RCC 7860 (cell line): ENCODE results near the gene FKRP.
"Not testable (repeated sequence)": the region's sequence is repeated elsewhere in the genome, so short reads cannot be mapped to it uniquely, and the experiment has no call there.

Experiments
- DNase-seq: peaks from one replicate; pipeline ENCODE4 v3.0.0-alpha.2; 2015; ENCODE audit warnings: low spot score
- FAIRE-seq: peaks from 2 replicates; lab custom pipeline; 2012; peaks lifted over from hg19 to GRCh38; lab: Jason Lieb, UNC

Gene FKRP

DNA sequence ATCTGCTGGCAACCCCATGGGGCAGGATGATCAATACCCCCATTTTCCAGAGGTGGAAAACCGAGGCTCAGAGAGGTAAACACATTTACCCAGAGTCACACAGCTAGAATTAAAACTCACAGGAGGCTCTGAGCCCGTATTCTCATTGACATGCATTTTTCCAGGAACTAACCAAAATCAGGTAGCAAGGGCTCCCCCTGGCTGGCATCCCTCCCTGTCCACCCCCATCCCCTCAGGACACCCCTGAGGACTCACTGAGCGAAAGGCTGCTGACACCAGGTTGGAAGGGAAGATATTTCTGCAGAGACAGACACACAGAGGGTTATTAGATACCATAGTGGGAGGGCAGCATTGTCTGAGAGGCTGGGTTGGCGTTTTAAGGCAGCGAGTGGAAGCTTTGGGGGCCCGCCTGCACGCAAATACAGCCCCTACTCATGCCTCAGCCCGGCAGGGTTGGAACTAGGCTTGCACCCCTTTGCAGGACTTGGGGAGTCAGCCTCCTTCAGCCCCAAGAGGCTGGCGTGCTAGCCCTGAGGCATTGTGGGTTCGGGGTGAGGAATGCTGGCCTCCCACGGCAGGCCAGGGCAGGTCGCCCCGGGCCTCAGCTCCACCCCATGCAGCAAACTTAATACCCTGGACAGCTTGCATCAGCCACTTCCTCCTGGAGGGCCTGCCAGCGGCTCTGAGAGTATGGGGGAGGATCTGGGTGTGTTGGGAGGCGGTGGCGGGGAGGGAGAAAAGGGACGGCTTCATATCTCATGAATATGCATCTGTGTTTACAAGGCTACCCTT lies 38.6 kb downstream of the FKRP start:
- FAIRE-seq (no peak), DNase-seq (peak; percentile 80)

DNA sequence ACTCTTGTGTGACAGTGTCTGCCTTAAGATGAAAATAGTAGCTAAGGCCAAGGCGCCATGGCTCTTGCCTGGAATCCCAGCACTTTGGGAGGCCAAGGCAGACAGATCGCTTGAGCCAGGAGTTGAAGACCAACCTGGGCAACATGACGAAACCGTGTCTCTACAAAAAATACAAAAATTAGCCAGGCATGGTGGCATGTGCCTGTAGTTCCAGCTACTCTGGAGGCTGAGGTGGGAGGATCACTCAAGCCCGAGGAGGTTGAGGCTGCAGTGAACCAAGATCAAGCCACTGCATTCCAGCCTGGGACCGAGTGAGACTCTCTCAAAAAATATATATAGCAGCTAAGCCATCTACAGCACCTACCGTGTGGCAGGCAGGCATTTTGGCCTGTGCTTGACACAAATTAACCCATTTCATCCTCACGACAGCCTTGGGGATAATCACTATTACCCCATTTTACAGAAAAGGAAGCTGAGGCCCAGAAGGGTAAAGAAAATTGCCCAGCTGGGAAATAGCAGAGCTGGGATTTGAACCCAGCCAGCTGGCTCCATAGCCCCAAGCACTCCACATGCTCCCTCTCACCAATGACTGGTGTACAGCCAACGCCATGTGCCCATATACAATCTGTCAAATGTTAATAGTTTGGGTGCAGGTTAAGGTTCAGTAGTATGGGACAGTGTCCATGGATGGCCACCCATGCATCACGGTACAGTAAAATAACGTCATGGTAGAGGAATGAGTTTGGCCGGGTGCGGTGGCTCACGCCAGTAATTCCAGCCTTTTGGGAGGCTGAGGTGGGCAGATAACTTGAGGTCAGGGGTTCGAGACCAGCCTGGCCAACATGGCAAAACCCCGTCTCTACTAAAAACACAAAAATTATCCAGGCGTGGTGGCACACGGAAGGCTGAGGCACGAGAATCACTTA lies 39.5 kb downstream of the FKRP start:
- FAIRE-seq: peak; percentile 79
- DNase-seq: peak; percentile 92

DNA sequence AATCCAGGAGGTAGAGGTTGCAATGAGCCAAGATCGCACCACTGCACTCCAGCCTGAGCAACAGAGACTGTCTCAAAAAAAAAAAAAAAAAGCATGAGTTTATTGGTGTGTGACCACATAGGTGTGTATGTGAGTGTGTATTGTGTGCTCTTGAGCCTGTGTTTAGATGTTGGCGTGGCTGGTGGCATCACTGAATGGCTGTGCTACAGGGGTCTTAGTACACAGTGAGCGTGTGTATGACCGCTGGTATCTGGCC lies 40.1 kb downstream of the FKRP start:
- FAIRE-seq (no peak), DNase-seq (no peak)

DNA sequence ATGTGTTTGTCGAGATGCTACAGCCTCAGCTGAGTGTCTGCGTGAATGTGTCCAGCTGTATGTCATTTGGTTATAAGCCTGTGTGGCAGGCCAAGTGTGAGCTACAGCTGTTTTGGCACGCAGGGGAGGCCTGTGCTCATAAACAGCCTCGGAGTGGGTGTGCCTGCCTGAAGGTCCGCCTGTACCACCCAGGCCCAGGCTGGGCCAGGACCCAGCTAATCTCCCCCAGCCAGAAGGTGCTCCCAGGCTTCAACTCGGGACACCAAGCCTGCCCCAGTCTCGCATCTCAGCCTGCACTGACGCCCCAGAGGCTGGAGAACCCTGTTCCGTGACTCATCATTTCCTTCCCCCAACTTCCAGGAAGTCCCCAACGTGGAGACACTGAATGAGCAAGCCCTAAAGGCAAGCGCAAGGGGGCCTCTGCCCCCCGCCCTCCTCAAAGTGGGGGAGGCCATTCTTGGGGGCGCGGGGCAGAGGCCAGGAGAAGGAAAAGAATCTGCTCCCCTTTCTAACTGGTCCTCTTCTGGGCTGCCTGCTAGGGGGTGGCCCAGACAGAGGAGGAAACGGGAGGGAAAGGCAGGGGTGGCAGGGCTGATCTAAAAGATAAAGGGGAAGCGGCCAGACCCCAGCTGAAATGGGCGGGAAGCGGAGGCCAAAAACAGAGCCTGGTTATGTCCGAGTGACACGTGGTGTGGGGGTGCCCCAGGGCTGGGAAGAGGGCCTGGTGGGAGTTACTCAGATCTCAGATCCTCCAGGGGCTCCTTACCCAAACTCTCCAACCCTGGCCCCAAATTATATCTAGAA lies 40.6 kb downstream of the FKRP start:
- DNase-seq: peak; percentile 78
- FAIRE-seq: no peak

DNA sequence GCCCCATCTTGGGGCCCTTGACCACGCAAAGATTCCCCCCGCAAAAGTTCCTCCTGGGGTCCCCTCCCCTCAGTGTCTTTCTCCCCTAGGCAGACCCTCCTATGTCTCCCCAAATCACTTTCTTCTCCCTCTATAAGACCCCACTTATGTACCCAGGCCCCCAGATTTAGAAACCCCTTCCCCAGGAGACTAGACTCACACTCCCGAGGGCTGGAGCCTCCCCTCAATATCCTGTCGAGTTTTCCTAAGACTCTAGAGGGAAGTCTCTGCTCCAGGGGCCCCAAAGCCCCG lies 41.1 kb downstream of the FKRP start:
- FAIRE-seq (no peak), DNase-seq (no peak)

DNA sequence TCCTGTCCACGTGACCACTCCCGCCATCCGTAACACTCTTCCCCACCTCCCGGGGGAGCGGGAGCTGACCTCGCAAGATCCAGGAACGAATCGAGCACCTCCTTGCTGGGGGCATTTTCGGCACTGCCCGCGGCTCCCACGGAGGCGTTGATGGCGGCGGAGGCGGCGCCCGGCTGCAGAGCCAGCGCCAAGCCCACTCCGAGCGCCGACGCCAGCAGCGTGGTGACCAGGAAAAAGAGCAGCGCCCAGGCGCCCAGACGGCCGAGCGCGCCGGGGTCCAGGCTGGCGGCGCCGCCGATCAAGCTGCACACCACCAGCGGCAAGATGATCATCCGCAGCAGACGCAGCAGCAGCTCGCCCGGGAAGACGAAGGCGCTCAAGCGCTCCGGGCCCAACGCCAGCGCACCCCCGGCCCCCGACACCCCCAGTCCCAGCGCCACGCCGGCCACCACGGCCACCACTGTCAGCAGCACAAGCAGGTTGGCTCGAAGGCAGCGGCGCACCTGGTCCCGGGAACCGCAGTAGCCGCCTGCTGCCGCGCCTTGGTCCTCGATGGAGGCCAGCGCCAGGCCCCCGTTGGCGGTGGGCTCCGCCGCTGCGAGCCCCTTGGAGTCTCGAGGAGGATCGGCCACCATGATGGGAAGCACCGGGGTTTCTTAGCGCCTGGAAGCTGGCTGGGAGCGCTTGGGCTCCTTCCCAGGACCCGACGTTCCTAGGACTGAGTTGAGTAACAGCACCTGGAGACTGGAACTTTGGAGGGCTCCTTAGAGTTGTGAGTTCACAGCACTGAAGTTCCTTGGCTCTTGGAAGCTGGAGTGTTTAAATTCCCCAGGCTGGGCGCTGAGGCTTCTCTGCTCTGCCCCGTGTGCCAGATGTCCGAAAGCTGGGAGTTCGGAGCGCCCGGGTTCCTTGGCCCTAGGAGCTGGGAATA lies 41.7 kb downstream of the FKRP start:
- FAIRE-seq (no peak), DNase-seq (peak; percentile 41)

DNA sequence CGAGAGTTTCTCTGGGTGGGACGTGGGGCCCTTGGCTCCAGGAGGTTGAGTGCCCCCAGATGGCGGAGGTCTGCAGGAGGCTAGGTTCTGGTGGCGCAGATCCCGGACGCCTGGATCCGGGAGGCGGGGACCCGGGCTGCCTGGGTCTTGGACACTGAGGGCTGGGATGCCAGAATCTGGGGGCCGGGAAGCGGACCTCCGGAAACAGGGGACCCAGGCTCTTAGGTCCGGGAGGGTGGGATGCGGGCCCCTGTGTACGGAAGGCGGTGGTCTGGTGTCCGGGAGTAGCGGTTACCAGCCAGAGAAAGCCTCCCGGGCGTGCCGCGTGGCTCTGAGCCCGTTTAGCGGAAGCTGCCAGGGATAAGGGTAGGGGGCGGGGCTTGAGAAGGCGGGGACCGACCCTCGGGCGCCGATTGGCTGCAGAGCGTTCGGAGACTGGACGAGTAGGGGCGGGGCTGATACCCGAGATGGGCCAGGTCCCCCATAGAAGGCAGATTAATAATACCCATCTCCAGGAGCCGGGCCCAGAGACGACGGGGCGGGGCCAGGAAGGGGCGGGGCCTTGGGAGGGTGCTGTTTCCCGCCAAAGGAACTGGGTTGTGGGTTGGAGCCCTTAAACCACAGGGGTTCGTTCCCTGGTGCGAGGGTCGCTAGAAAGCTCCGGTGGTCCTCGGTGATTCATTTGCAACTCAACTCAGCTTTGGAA lies 42.6 kb downstream of the FKRP start, which contains the start of gene SLC1A5:
SLC1A5 (minus strand) TSS at position 333 of the 706 bp plus-strand sequence. CDS start 629 bp downstream, outside the sequence.
- FAIRE-seq (peak; percentile 39), DNase-seq (peak; percentile 91)

DNA sequence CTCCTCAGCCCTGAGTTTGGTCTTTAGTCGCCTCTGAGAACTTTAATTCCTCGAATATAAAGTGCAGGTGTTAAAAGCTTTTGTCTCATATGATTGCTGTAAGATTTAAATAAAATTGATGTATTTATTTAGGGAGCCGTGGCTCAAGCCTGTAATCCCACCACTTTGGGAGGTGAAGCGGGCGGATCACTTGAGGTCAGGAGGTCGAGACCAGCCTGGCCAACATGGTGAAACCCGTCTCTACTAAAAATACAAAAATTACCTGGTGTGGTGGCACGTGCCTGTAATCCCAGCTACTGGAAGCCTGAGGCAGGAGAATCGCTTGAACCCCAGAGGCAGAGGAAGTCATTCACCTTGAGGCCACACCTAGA lies 43.1 kb downstream of the FKRP start:
- FAIRE-seq: no peak
- DNase-seq: no peak

DNA sequence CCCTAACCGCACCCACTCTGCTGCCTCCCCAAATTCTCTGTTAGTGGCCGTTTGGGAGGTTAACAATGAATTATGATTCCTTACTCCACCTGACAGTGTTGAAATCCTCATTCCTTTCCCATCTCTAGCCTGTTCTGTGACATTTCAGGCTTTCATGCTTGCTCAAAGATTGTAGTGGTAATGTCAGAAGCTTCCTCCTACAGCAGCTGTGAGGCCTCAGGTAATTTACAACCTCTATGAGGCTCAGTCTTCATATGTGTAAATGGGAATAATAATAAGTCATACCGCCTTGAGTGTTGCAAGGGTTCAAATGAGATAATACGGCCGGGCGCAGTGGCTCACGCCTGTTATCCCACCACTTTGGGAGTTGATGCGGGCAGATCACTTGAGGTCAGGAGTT lies 43.5 kb downstream of the FKRP start:
- FAIRE-seq: no peak

DNA sequence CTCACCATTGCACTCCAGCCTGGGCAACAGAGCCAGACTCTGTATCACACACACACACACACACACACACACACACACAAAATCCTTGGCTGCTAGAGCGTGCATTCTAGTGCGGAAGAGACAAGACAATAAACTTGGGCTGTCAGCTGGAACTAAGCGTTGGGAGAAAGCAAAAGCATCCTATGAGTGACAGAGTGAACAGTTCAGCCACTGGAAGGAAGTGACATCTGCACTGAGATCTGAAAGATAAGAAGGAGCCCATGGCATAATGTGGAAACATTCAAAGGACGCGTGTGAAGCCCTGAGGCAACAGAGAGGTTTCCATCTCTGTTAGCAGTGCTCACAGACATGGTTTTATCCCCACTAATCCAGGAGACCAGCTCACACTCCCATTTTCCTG lies 46.1 kb downstream of the FKRP start:
- FAIRE-seq: no peak

More for the DNA sequence above, 43.5 kb downstream of the FKRP start:
- DNase-seq: no peak

DNA sequence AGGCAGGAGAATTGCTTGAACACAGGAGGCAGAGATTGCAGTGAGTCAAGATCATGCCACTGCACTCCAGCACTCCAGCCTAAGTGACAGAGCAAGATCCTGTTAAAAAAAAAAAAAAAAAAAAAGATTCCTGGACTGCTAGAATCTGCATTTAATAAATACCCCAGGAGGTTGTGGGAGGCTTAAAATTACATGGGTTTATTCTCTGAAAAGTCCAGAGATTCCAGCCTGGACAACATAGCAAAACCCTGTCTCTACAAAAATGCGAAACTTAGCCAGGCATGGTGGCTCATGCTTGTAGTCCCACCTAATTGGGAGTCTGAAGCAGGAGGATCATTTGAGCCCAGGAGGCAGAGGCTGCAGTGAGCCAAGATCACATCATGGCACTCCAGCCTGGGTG lies 52.0 kb downstream of the FKRP start:
- FAIRE-seq: no peak
- DNase-seq: no peak

More for the DNA sequence above, 46.1 kb downstream of the FKRP start:
- DNase-seq: peak; percentile 42

DNA sequence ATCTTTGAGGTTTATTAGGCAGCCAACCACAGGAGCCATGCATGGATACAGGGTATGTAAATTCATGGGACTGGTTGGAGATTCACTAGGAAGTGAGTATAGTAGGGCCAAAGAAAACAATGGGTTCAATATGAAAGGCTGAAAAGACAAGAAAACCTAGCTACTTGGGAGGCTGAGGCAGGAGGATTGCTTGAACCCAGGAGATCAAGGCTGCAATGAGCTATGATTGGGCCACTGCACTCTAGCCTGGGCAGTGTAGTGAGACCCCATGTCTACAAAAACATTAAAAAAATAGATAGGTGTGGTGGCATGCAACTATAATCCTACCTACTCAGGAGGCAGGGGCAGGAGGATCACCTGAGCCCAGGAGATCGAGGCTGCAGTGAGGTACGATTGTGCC lies 52.9 kb downstream of the FKRP start:
- DNase-seq (no peak), FAIRE-seq (no peak)

DNA sequence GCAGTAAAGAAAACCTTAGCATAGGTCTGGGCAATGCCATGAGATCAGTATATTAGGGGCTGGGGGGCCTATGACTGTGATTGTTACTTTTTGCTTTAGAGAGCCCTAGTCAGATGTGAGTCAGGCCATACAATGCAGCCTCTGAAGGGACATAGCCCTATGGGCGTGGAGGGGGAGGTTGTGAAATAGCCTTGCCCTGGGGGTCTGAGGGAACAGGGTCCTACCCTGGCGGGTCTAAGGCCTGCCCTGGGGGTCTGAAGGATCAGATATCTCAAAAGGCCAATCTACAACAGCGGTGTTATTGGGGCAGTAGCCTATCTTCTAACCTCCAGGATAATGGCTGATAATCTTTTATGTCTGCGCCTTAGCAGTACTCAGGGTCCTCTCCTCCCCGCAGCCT lies 56.3 kb downstream of the FKRP start:
- DNase-seq (no peak), FAIRE-seq (no peak)

DNA sequence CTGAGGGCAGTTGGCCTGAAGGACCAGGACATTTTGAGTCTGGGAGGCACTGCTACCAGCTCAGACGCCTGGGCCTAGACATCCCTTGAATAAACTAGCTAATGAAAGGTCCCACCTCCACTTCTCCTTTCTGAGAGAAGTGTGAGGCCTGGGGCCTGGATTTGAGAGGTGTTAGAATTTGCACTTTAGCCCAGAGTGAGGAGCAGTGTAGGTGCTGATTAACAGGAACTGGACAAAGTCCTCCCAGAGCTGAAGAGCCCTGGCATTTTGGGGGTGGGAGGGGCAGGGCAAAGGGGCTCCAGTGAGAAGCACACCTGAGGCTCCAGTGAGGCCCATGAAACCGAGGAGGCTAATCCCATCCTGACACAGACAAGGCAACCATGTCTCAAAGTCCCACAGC lies 57.7 kb downstream of the FKRP start:
- no peak for FAIRE-seq
- no peak for DNase-seq

DNA sequence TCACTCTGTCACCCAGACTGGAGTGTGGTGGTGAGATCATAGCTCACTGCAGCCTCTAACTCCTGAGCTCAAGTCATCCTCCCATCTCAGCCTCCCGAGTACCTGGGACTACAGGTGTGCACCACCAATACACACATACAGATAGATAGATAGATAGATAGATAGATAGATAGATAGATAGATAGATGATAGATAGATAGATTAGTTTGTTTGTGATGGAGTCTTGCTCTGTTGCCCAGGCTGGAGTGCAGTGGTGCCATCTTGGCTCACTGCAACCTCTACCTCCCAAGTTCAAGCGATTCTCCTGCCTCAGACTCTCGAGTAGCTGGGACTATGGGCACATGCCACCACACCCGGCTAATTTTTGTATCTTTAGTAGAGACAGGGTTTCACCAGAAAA lies 58.6 kb downstream of the FKRP start:
- not testable (repeated sequence) for FAIRE-seq

DNA sequence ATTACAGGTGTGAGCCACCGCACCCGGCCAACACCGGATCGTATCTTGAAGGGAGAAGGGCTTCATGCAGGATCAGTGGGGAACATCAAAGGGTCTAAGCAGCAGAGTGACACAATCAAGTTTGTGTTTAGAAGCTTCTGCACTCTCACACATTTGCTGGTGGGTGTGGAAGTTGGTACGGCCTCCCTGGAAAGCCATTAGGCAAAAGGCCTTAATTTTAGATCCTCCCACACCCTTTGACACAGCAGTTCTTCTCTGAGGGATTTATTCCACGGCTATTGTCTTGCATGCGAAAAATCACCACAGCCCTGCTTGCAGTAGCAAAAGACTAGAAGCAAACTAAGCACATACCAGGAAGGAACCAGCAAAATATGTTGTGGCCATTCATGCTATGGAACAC lies 60.8 kb downstream of the FKRP start:
- FAIRE-seq: no peak

More for the DNA sequence above, 58.6 kb downstream of the FKRP start:
- DNase-seq: not testable (repeated sequence)

More for the DNA sequence above, 60.8 kb downstream of the FKRP start:
- no peak for DNase-seq
